IMR-90 (cell line): ENCODE measurements around the gene HOXD12. TPM values are rescaled to one million over a fixed set of nuclear protein-coding genes. Genes with fewer than 3 reads are reported as not detected.

Experiments used
- ATAC-seq: fragments of 200-7000 bp; cut with Tn5 transposase; 2 replicates; pipeline ENCODE4 v1.9.1; 2020; ENCODE audit warnings: low read depth, mild to moderate bottlenecking, moderate library complexity
- BruUV-seq: library from RNA; stranded (reverse); fragments of 400-500 nt; replicated peaks from 2 replicates; lab custom pipeline; 2021; lab: Mats Ljungman, UMichigan
- CTCF ChIA-PET: fragments of 300-600 bp; formaldehyde crosslinking; extraction: SDS; loops from one replicate; lab custom pipeline; 2021; ENCODE audit warnings: antibody characterized with exemption; lab: Yijun Ruan, JAX
- POLR2A ChIA-PET: fragments of 300-600 bp; sonication (Branson Sonifier 250); formaldehyde crosslinking; loops from one replicate; lab custom pipeline; 2022; ENCODE audit warnings: antibody characterized with exemption; ENCODE audit not compliant: unreplicated experiment; lab: Charles Lee
- DNase-seq: peaks from one replicate; pipeline ENCODE4 v3.0.0; 2013
- H2AFZ ChIP-seq: replicated peaks from 2 replicates; pipeline ENCODE3; 2013; ENCODE audit warnings: low read length, mild to moderate bottlenecking; ENCODE audit not compliant: poor library complexity
- H2AK5ac ChIP-seq: 2 replicates; pipeline ENCODE4 v1.6.1; 2013; ENCODE audit warnings: low read depth, low read length, inconsistent platforms
- H2AK9ac ChIP-seq: replicated peaks from 2 replicates; pipeline ENCODE3; 2013; ENCODE audit warnings: mild to moderate bottlenecking, low read depth, low read length, moderate library complexity; ENCODE audit not compliant: poor library complexity
- H2BK120ac ChIP-seq: 2 replicates; pipeline ENCODE4 v1.6.1; 2013; ENCODE audit warnings: low read depth, low read length, inconsistent platforms
- H2BK15ac ChIP-seq: 3 replicates; pipeline ENCODE4 v1.6.1; 2013; ENCODE audit warnings: low read depth, low read length, inconsistent platforms
- H2BK20ac ChIP-seq: 2 replicates; pipeline ENCODE4 v1.6.1; 2013; ENCODE audit warnings: low read depth, mild to moderate bottlenecking, inconsistent platforms, low read length, moderate library complexity
- H2BK5ac ChIP-seq: 2 replicates; pipeline ENCODE4 v1.6.1; 2013; ENCODE audit warnings: mild to moderate bottlenecking, low read depth, low read length, inconsistent platforms; ENCODE audit not compliant: poor library complexity, severe bottlenecking
- H3K14ac ChIP-seq: replicated peaks from 2 replicates; pipeline ENCODE4 v1.6.1; 2013; ENCODE audit warnings: low read depth, low read length, inconsistent platforms
- H3K18ac ChIP-seq: 2 replicates; pipeline ENCODE4 v1.6.1; 2013; ENCODE audit warnings: low read depth, low read length, control low read depth
- H3K23ac ChIP-seq: 2 replicates; pipeline ENCODE4 v1.6.1; 2013; ENCODE audit warnings: low read depth, low read length, inconsistent platforms
- H3K27ac ChIP-seq: 2 replicates; pipeline ENCODE4 v1.5.1; 2013; ENCODE audit warnings: mild to moderate bottlenecking, control low read depth, low read length; ENCODE audit not compliant: insufficient read depth
- H3K27me3 ChIP-seq: 2 replicates; pipeline ENCODE4 v1.6.1; 2013; ENCODE audit warnings: low read length; ENCODE audit not compliant: control insufficient read depth, insufficient read depth
- H3K36me3 ChIP-seq: 2 replicates; pipeline ENCODE4 v1.6.1; 2013; ENCODE audit warnings: low read length, mixed read lengths; ENCODE audit not compliant: control insufficient read depth, insufficient read depth
- H3K4ac ChIP-seq: 2 replicates; pipeline ENCODE4 v1.6.1; 2013; ENCODE audit warnings: low read depth, low read length, inconsistent platforms
- H3K4me1 ChIP-seq: 2 replicates; pipeline ENCODE4 v1.6.1; 2013; ENCODE audit warnings: low read length, mixed read lengths; ENCODE audit not compliant: control insufficient read depth, insufficient read depth
- H3K4me2 ChIP-seq: 2 replicates; pipeline ENCODE4 v1.6.1; 2013; ENCODE audit warnings: low read depth, mild to moderate bottlenecking, control low read depth, low read length, moderate library complexity
- H3K4me3 ChIP-seq: 2 replicates; pipeline ENCODE4 v1.5.1; 2013; ENCODE audit warnings: low read depth, mild to moderate bottlenecking, control low read depth, low read length, moderate library complexity; ENCODE audit not compliant: insufficient read depth
- H3K56ac ChIP-seq: 2 replicates; pipeline ENCODE4 v1.6.1; 2013; ENCODE audit warnings: low read length, inconsistent platforms; ENCODE audit not compliant: insufficient read depth; ENCODE audit errors: extremely low read depth
- H3K79me1 ChIP-seq, 2 experiments: 2 replicates each; pipeline ENCODE4 v1.6.1; 2013; ENCODE audit warnings: low read length in 2 of 2, inconsistent platforms in 1 of 2, low read depth in 1 of 2
- H3K9ac ChIP-seq: 2 replicates; pipeline ENCODE4 v1.6.1; 2013; ENCODE audit warnings: low read depth, low read length, control low read depth
- H3K9me1 ChIP-seq: 2 replicates; pipeline ENCODE4 v1.6.1; 2013; ENCODE audit warnings: low read length, inconsistent platforms; ENCODE audit not compliant: insufficient read depth
- H3K9me3 ChIP-seq: 2 replicates; pipeline ENCODE4 v1.6.1; 2013; ENCODE audit warnings: low read length; ENCODE audit not compliant: control insufficient read depth, insufficient read depth
- H4K20me1 ChIP-seq: 2 replicates; pipeline ENCODE4 v1.6.1; 2013; ENCODE audit warnings: low read length, inconsistent platforms; ENCODE audit not compliant: insufficient read depth
- H4K5ac ChIP-seq: 2 replicates; pipeline ENCODE4 v1.6.1; 2013; ENCODE audit warnings: mild to moderate bottlenecking, low read depth, low read length, control low read depth
- H4K8ac ChIP-seq, 2 experiments: 2 replicates each; pipeline ENCODE4 v1.6.1; 2013; ENCODE audit warnings: low read depth in 2 of 2, low read length in 2 of 2, control low read depth in 1 of 2, inconsistent platforms in 1 of 2
- H4K91ac ChIP-seq: 2 replicates; pipeline ENCODE4 v1.6.1; 2013; ENCODE audit warnings: low read depth, low read length, inconsistent platforms; ENCODE audit not compliant: insufficient read depth
- BHLHE40 ChIP-seq: fragments of 150-350 bp; IDR thresholded peaks from 2 replicates; pipeline ENCODE4 v1.6.1; 2016; ENCODE audit warnings: mild to moderate bottlenecking, low read depth, low read length
- CEBPB ChIP-seq: IDR thresholded peaks from 2 replicates; pipeline ENCODE4 v1.6.1; 2012; ENCODE audit warnings: low read depth, low read length, improper control_type of control experiment
- FOS ChIP-seq: fragments of 150-350 bp; IDR thresholded peaks from 2 replicates; pipeline ENCODE4 v1.6.1; 2016; ENCODE audit warnings: low read depth, low read length
- MAFK ChIP-seq: IDR thresholded peaks from 2 replicates; pipeline ENCODE4 v1.6.1; 2012; ENCODE audit warnings: low read depth, low read length, improper control_type of control experiment
- MXI1 ChIP-seq: IDR thresholded peaks from 2 replicates; pipeline ENCODE4 v1.6.1; 2012; ENCODE audit warnings: low read depth, mild to moderate bottlenecking, low read length, moderate library complexity, borderline replicate concordance
- POLR2A ChIP-seq: IDR thresholded peaks from 2 replicates; pipeline ENCODE4 v1.6.1; 2012; ENCODE audit warnings: mild to moderate bottlenecking, low read depth, low read length
- RAD21 ChIP-seq: IDR thresholded peaks from 2 replicates; pipeline ENCODE4 v1.6.1; 2012; ENCODE audit warnings: low read length, improper control_type of control experiment
- WGBS, 2 experiments: methylation state at CpG; one replicate each; pipeline versions ENCODE4 v1.1.5 to v1.1.7; 2013; ENCODE audit warnings: missing lambda C conversion rate in 2 of 2; ENCODE audit not compliant: insufficient read length in 1 of 2; ENCODE audit errors: extremely low coverage in 2 of 2; 5-methylcytosine and 5-hydroxymethylcytosine counted together
- dilution Hi-C: fragments of 300-500 bp; cut with HindIII; formaldehyde crosslinking; loops from one replicate; pipeline ENCODE4 v1.14.3; 2018; ENCODE audit warnings: low sequenced_read_pairs; ENCODE audit not compliant: unreplicated experiment
- in situ Hi-C: fragments of 300-500 bp; cut with MboI; formaldehyde crosslinking; loops from 3 replicates; pipeline ENCODE4 v1.14.3; 2019; ENCODE audit warnings: low sequenced_read_pairs, inconsistent platforms, mixed read lengths
- intact Hi-C: fragments of 100-400 bp; cut with micrococcal nuclease; formaldehyde crosslinking; loops from 2 replicates; pipeline ENCODE4 v1.10.0; 2022
- polyA plus RNA-seq, 3 experiments: library from polyadenylated mRNA; depleted of rRNA; stranded (reverse); fragments of >200 nt; gene quantifications; 2 replicates each; pipeline ENCODE4 v1.2.3, GENCODE V29; 2012; ENCODE audit warnings: low replicate concordance in 1 of 3
- total RNA-seq: library from RNA; depleted of rRNA; stranded (reverse); fragments of >200 nt; gene quantifications from 2 replicates; pipeline ENCODE4 v1.2.3, GENCODE V29; 2012
- TF ChIP-seq, protein P1 (sequence below): conservative IDR thresholded peaks from 2 replicates; pipeline ENCODE4 v1.5.1; 2012; ENCODE audit warnings: mild to moderate bottlenecking, low read depth, low read length, improper control_type of control experiment

HOXD12 gene
- total and polyA plus RNA-seq, 2 of the 4 experiments (the other 2 are of a cell fraction), result not detected

DNA sequence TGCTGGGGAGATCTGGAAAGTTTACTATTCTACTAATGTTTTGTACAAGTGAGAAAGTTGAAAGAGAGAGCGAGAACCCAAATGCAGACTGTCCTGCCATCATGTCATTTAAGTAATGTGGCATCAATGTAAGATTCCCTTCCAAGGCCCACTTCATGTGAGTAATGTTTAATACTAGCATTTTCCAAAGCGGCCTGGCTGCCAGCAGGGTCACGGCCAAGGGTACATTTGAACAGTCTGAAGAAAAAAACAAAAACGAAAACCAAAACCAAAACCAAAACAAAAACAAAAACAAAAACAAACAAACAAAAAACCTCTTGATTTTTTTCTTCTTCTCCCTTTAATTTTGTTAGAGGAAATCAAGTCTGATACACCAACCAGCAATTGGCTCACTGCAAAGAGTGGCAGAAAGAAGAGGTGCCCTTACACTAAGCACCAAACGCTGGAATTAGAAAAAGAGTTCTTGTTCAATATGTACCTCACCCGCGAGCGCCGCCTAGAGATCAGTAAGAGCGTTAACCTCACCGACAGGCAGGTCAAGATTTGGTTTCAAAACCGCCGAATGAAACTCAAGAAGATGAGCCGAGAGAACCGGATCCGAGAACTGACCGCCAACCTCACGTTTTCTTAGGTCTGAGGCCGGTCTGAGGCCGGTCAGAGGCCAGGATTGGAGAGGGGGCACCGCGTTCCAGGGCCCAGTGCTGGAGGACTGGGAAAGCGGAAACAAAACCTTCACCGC lies 19.2 kb downstream of the HOXD12 start:
- peaks cover 15% of the 10 kb centered on the region for H3K9me3 ChIP-seq
- no peak overlapping the region for H3K4me2 ChIP-seq
- BruUV-seq, result no TSS peak
- H4K20me1 ChIP-seq, result no peaks in the 10 kb centered on the region; the same call in 1 of the 2 replicates
- dilution Hi-C loops, result no loop called here
- H3K4me3 ChIP-seq, result no peak overlapping the region
- no peak for TF ChIP-seq RAD21
- TF ChIP-seq CEBPB, result no peak
- TF ChIP-seq, protein P1, sequence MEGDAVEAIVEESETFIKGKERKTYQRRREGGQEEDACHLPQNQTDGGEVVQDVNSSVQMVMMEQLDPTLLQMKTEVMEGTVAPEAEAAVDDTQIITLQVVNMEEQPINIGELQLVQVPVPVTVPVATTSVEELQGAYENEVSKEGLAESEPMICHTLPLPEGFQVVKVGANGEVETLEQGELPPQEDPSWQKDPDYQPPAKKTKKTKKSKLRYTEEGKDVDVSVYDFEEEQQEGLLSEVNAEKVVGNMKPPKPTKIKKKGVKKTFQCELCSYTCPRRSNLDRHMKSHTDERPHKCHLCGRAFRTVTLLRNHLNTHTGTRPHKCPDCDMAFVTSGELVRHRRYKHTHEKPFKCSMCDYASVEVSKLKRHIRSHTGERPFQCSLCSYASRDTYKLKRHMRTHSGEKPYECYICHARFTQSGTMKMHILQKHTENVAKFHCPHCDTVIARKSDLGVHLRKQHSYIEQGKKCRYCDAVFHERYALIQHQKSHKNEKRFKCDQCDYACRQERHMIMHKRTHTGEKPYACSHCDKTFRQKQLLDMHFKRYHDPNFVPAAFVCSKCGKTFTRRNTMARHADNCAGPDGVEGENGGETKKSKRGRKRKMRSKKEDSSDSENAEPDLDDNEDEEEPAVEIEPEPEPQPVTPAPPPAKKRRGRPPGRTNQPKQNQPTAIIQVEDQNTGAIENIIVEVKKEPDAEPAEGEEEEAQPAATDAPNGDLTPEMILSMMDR, result peak; percentile 19; the same call in 1 of the 2 replicates
- TF ChIP-seq FOS, result no peak
- no peak for TF ChIP-seq MAFK
- no peak for TF ChIP-seq MXI1
- TF ChIP-seq POLR2A, result no peak
- TF ChIP-seq BHLHE40, result no peak
- H3K18ac ChIP-seq, result no peak overlapping the region
- no peak for ATAC-seq
- no peak overlapping the region for H2BK15ac ChIP-seq
- H2BK120ac ChIP-seq, result no peak overlapping the region
- DNase-seq, result no peak
- no peak overlapping the region for H3K9ac ChIP-seq
- H3K27ac ChIP-seq, result no peak overlapping the region
- ChIA-PET CTCF (no interaction called here), POLR2A (no interaction called here)
- no peaks in the 10 kb centered on the region for H3K9me1 ChIP-seq
- no peak overlapping the region for H3K23ac ChIP-seq
- in situ Hi-C loops, result no loop called here
- no peak overlapping the region for H3K4ac ChIP-seq
- H2AK5ac ChIP-seq, result no peak overlapping the region
- H2BK5ac ChIP-seq, result no peak overlapping the region
- intact Hi-C loops, result no loop called here
- no peaks in the 10 kb centered on the region for H3K79me1 ChIP-seq
- no peak overlapping the region for H2AK9ac ChIP-seq
- no peak overlapping the region for H4K91ac ChIP-seq
- H3K14ac ChIP-seq, result no peak overlapping the region
- H3K36me3 ChIP-seq, result no peaks in the 10 kb centered on the region
- no peak overlapping the region for H2AFZ ChIP-seq
- H3K56ac ChIP-seq, result no peak overlapping the region
- H2BK20ac ChIP-seq, result no peak overlapping the region
- no peaks in the 10 kb centered on the region for H3K4me1 ChIP-seq
- peaks cover 95% of the 10 kb centered on the region for H3K27me3 ChIP-seq
- no peak overlapping the region for H4K8ac ChIP-seq
- 2% methylated on average over 13 of the region's 24 CpGs; no CpG with 5 or more reads in 1 of the 2 experiments for WGBS, 2 experiments
- no peak overlapping the region for H4K5ac ChIP-seq
